Measurements from ENCODE around the gene CHRNA4.

CHRNA4 gene

GRCh38 chr20:63363013-63363957 is 2.1 kb upstream of the CHRNA4 start:
- Mint-ChIP-seq H3K9me3 (no peaks in the 10 kb centered on the region), H3K4me3 (no peak overlapping the region)

GRCh38 chr20:63362436-63363009 is 1.4 kb upstream of the CHRNA4 start:
- H3K9me3 Mint-ChIP-seq = no peaks in the 10 kb centered on the region
- H3K27ac Mint-ChIP-seq = no peak overlapping the region
- H3K36me3 Mint-ChIP-seq = no peaks in the 10 kb centered on the region
- H3K27me3 Mint-ChIP-seq = peaks cover 13% of the 10 kb centered on the region
- no peak overlapping the region for H3K4me3 Mint-ChIP-seq
- H3K4me1 Mint-ChIP-seq = peaks cover 4% of the 10 kb centered on the region

More at GRCh38 chr20:63363013-63363957, 2.1 kb upstream of the CHRNA4 start:
- Mint-ChIP-seq H3K36me3 (no peaks in the 10 kb centered on the region), H3K4me1 (peaks cover 4% of the 10 kb centered on the region), H3K27me3 (peaks cover 13% of the 10 kb centered on the region), H3K27ac (no peak overlapping the region)

- H3K27ac Mint-ChIP-seq = no peak overlapping the region
- no peaks in the 10 kb centered on the region for H3K9me3 Mint-ChIP-seq
- H3K36me3 Mint-ChIP-seq = no peaks in the 10 kb centered on the region
- H3K27me3 Mint-ChIP-seq = peaks cover 12% of the 10 kb centered on the region
- peaks cover 4% of the 10 kb centered on the region for H3K4me1 Mint-ChIP-seq
- no peak overlapping the region for H3K4me3 Mint-ChIP-seq
Observed at GRCh38 chr20:63361519-63362435, 628 bp upstream of the CHRNA4 start.

DNA sequence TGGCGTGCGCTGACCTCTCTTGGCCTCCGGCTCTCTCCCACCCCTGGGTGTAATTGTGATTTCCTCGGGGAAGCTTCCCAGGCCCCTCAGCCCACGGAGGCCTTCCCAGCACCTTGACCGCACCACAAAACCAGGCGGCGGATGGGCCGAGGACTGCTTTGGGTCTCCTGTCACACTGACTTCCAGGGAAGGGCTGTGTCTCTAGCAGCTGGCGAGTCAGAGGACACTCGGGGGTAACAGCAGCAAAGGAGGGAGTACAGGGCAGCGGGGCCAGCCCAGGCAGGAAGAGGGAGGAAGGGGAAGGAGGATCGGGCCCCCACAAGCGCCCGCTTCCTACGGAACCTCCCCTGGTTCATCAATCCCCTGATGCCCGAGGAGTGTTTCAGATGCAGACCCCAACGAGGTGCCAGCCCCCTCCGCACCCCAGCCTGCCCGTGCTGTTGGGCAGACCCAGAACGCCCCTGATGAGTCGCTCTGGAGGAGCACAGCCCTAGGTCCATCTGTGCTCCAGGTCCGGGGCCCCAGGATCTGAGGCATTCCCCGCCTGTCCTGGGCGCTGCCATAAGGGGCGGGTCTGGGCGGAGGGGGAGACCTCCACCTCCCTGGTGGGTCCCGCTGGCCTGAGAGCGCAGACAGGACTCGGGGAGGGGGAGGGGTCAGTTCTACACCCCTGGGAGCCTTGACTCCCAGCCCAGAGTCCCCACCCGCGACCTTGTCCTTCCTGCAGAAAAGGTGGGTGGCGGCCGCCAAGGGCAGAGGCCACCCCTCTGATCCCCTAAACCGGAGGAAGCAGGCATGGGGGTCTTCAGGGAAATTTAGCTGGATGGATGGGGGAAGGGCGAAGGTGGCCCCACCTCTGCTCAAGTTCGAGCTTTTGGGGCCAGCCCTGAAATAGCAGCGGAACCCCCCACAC is 956 bp downstream of the CHRNA4 start:
- Mint-ChIP-seq H3K27me3 (peaks cover 12% of the 10 kb centered on the region), H3K9me3 (no peaks in the 10 kb centered on the region), H3K4me3 (no peak overlapping the region), H3K36me3 (no peaks in the 10 kb centered on the region), H3K4me1 (peaks cover 4% of the 10 kb centered on the region), H3K27ac (no peak overlapping the region)

DNA sequence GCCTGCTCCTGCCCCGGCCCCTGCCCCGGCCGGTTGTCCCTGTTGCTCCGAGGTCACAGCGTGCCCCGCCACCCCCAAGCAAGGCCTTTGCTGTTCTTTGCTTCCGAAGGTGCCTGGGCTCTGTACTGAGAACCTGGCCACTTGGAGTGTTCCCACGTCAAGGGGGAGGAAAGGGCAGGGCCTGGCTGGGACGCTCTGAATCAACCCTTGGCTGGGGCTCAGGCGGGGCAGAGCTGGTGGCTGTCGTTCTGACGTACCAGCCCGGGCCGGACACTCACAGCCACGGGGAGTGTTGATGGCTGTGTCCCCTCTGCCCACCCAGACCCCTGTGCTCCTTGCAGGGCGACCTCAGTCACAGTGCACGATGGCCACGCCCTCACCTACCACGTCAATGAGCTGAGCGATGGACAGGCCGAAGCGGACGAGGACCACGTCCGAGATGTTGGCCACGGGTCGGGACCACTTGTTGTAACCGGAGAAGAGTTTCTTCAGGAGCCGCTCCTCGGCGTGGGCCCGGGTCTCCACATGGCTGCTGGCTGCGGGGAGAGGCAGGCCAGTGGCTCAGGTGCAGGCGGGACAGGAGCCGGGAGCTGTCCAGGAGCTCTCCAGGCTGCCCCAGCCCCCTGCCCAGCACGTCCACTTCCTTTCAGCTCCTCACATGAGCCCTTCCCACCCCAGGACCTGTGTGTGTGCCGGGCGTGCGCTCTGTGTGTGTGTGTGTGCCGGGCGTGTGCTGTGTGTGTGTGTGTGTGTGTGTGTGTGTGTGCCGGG is 1.8 kb downstream of the CHRNA4 start:
- no peak overlapping the region for H3K4me3 Mint-ChIP-seq
- no peaks in the 10 kb centered on the region for H3K36me3 Mint-ChIP-seq
- H3K9me3 Mint-ChIP-seq = no peaks in the 10 kb centered on the region
- H3K27me3 Mint-ChIP-seq = peaks cover 12% of the 10 kb centered on the region
- H3K27ac Mint-ChIP-seq = no peak overlapping the region
- H3K4me1 Mint-ChIP-seq = peaks cover 4% of the 10 kb centered on the region

DNA sequence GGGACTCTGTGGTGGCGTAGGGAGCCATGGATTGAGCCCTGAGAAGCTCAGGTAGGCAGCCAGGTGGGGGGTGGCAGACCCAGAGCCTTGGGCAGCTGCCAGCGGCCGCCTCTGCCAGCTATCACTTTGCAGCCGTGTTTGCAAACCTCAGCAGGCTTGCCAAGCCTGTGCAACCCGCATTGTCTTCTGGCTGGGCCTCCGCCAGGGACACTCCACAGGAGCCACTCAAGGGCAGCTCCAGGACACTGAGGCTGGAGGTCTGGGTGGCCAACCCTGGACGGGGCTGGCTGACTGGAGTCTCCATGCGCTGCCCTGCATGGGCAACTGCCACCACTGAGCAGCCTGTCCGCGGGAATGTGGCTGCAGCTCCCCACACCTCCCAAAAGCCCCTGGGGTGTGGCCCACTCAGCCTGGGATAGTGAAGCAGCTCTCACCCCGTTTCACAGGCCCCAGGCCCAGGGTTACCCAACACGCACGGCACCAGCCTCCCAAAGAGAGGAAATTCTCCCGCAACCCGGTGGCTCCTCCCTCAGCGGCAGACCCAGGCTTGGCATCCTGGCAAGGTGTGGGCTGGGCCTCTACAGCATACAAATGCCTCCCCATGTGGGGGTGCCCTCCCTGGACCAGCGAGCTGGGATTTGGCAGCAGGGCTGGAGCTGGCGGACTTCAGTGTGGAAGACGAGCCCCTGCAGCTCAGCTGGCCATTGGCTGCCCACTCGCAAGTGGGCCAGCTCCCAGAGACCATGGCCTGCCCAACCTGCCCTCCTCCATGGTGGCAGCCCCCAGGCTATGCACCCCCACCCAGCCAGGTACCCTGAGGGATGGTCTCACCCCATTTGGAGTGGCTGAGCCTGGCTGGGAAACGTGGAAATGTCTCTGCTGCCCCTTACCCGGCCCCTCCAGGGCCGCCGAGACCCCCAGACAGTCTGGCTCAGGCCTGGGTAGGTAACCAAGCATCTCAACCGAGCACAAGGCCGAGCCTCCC is 2.9 kb downstream of the CHRNA4 start:
- H3K27ac Mint-ChIP-seq = no peak overlapping the region
- H3K4me3 Mint-ChIP-seq = no peak overlapping the region
- no peaks in the 10 kb centered on the region for H3K9me3 Mint-ChIP-seq
- H3K36me3 Mint-ChIP-seq = no peaks in the 10 kb centered on the region
- H3K4me1 Mint-ChIP-seq = peaks cover 4% of the 10 kb centered on the region
- H3K27me3 Mint-ChIP-seq = peaks cover 12% of the 10 kb centered on the region

DNA sequence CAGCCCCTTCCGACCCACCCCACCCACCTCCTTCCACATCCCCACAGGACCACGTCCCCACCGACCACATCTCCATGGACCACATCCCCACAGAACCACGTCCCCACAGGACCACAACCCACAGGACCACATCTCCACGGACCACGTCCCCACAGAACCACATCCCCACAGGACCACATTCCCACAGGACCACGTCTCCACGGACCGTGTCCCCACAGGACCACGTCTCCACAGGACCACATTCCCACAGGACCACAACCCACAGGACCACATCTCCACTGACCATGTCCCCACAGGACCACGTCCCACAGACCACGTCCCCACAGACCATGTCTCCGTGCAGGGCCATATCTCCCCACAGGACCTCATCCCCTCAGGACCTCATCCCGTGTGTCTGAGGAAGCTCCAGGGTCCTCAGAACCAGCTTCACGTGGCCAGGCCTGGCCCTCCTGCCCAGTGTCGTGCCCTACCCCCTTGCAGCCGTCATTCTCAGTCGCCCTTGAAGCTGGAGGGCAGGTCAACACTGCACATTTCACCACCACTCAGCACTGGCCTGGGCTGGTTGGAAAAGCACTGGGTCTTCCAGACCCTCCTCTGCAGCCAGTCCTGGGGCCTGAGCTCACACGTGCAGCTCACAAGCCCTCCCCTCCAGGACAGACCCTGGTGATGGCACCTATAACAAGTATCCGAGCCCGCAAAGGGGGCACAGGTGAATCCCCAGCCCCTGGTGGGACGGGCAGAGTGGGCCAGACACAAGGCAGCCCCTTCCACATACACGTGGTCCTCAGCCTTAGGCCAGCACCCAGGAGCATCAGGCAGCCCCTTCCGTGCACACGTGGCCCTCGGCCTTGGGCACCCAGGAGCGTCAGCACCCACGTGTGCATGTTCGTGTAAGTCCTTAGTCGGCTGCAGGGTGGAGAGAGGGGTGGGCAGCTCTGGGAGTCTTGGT is 3.9 kb downstream of the CHRNA4 start:
- no peaks in the 10 kb centered on the region for H3K4me1 Mint-ChIP-seq
- H3K27me3 Mint-ChIP-seq = peaks cover 4% of the 10 kb centered on the region
- H3K27ac Mint-ChIP-seq = no peak overlapping the region
- H3K36me3 Mint-ChIP-seq = no peaks in the 10 kb centered on the region
- no peak overlapping the region for H3K4me3 Mint-ChIP-seq
- no peaks in the 10 kb centered on the region for H3K9me3 Mint-ChIP-seq

DNA sequence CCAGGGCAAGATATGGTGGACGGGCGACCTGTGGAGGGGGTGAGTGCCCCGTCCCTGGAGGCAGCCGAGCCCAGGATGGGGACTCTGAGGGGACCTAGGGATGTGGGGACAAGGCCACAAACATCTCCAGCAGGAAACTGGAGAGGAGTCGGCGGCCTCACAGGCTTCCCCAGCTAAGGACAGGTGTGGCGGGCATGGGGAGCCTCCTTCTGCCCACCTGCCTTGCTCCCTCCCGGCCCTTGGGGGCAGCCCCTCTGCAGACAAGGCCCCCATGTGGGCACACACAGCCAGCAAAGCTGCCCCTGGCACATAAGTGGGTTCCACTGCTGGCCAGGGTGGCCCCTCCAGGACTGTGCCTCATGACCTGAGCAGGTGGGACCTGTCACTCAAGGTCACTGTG is 4.6 kb downstream of the CHRNA4 start:
- Mint-ChIP-seq H3K36me3 (no peaks in the 10 kb centered on the region), H3K4me1 (no peaks in the 10 kb centered on the region), H3K27ac (peak overlapping the region; percentile 55), H3K27me3 (peaks cover 4% of the 10 kb centered on the region), H3K4me3 (no peak overlapping the region), H3K9me3 (no peaks in the 10 kb centered on the region)

GRCh38 chr20:63355781-63356295 is 5.3 kb downstream of the CHRNA4 start:
- H3K27ac Mint-ChIP-seq = no peak overlapping the region
- H3K9me3 Mint-ChIP-seq = no peaks in the 10 kb centered on the region
- no peaks in the 10 kb centered on the region for H3K36me3 Mint-ChIP-seq
- H3K4me1 Mint-ChIP-seq = no peaks in the 10 kb centered on the region
- peaks cover 4% of the 10 kb centered on the region for H3K27me3 Mint-ChIP-seq
- H3K4me3 Mint-ChIP-seq = no peak overlapping the region

DNA sequence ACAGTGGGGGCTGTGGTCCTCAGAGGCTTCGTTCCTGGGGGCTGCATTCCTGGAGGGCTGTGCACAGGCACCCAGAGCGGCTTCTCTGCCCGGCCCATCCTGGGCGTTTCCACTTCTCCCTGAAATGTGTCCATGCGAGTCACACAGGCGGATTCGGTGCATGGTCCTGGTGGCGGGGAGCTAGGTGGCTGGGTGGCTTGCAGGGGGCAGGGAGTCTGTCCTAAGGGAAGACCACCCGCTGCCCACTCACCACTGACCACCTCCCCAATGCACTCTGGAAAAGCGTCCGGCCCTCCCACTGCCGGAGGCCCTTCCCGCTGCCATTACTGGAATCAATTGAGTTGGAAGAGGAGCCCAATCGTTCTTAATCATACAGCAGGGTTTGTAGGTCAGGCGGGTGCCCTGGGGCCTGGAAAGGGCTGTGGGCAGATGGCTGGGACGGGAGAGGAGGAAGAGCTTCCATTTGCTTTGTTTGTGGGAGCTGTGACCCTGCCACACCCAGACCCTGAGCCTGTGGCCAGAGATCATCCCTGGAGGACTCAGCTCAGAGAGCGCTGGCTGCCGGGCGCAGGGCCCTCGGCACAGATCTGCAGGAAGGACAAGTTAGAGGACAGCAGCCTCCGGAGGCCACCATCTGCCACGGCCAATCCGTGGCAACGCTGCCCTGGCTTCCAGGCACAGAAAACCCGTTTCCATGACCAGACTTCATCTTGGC is 6.4 kb downstream of the CHRNA4 start:
- no peaks in the 10 kb centered on the region for H3K36me3 Mint-ChIP-seq
- no peak overlapping the region for H3K4me3 Mint-ChIP-seq
- peaks cover 4% of the 10 kb centered on the region for H3K27me3 Mint-ChIP-seq
- no peak overlapping the region for H3K27ac Mint-ChIP-seq
- H3K9me3 Mint-ChIP-seq = no peaks in the 10 kb centered on the region
- H3K4me1 Mint-ChIP-seq = no peaks in the 10 kb centered on the region

GRCh38 chr20:63352811-63353221 is 8.3 kb downstream of the CHRNA4 start:
- Mint-ChIP-seq H3K9me3 (no peaks in the 10 kb centered on the region), H3K36me3 (no peaks in the 10 kb centered on the region), H3K27me3 (no peaks in the 10 kb centered on the region), H3K4me1 (no peaks in the 10 kb centered on the region), H3K4me3 (no peak overlapping the region), H3K27ac (no peak overlapping the region)

All from activated naive CD4-positive, alpha-beta T cell treated with anti-CD3 and anti-CD28 coated beads, Interleukin-2, amount 50 U/mL, for 24 hours (primary cell).